HEK293 (cell line): ENCODE results near the gene C4orf50.

Experiments
- CTCF ChIA-PET: fragments of 350-600 bp; formaldehyde crosslinking; extraction: SDS; loops from one replicate; lab custom pipeline; 2021; ENCODE audit warnings: antibody characterized with exemption; lab: Yijun Ruan, JAX
- POLR2A ChIA-PET: fragments of 300-600 bp; formaldehyde crosslinking; extraction: SDS; loops from one replicate; lab custom pipeline; 2020; ENCODE audit warnings: antibody characterized with exemption, inconsistent platforms; lab: Yijun Ruan, JAX
- H3K27ac ChIP-seq: fragments of 200-500 bp; sonication (Bioruptor generic); 2 replicates; pipeline ENCODE4 v1.5.1; 2014; ENCODE audit warnings: low read depth, low read length, control low read depth, inconsistent platforms; ENCODE audit errors: extremely low read depth
- H3K36me3 ChIP-seq, 2 experiments: fragments of 200-500 bp in 1 of 2; sonication (Bioruptor generic) in 1 of 2; 1 replicate in 1 of 2; 2 replicates in 1 of 2; pipeline ENCODE4 v1.5.1; 2014 to 2017; ENCODE audit warnings: inconsistent platforms in 2 of 2, low read length in 2 of 2; ENCODE audit not compliant: control insufficient read depth in 2 of 2, insufficient read depth in 1 of 2
- H3K4me1 ChIP-seq: fragments of 200-500 bp; sonication (Bioruptor generic); 2 replicates; pipeline ENCODE4 v1.5.1; 2014; ENCODE audit warnings: mild to moderate bottlenecking, low read length, inconsistent platforms; ENCODE audit not compliant: control insufficient read depth, insufficient read depth
- H3K4me3 ChIP-seq: 2 replicates; pipeline ENCODE4 v1.5.1; 2011; ENCODE audit warnings: low read depth, mild to moderate bottlenecking, control low read depth, low read length, moderate library complexity
- H3K9me3 ChIP-seq: fragments of 200-500 bp; sonication (Bioruptor generic); 2 replicates; pipeline ENCODE4 v1.5.1; 2014; ENCODE audit warnings: low read depth, low read length, inconsistent platforms; ENCODE audit not compliant: control insufficient read depth, insufficient read depth
- KLF16 ChIP-seq: fragments of 450-650 bp; formaldehyde crosslinking; IDR thresholded peaks from 2 replicates; pipeline ENCODE4 v1.5.1; 2017; ENCODE audit warnings: missing biosample characterization, missing genetic modification characterization
- OVOL3 ChIP-seq: fragments of 450-650 bp; formaldehyde crosslinking; IDR thresholded peaks from 2 replicates; pipeline ENCODE4 v1.5.1; 2016; ENCODE audit warnings: missing biosample characterization, missing genetic modification characterization
- PRDM1 ChIP-seq: fragments of 450-650 bp; formaldehyde crosslinking; IDR thresholded peaks from 2 replicates; pipeline ENCODE4; 2016; ENCODE audit warnings: missing biosample characterization, missing genetic modification characterization
- SCRT2 ChIP-seq: fragments of 450-650 bp; formaldehyde crosslinking; IDR thresholded peaks from 2 replicates; pipeline ENCODE4 v1.5.1; 2016; ENCODE audit warnings: missing biosample characterization, missing genetic modification characterization
- WT1 ChIP-seq: fragments of 450-650 bp; formaldehyde crosslinking; IDR thresholded peaks from 2 replicates; pipeline ENCODE4 v1.5.1; 2016; ENCODE audit warnings: missing biosample characterization, missing genetic modification characterization
- ZBTB10 ChIP-seq: fragments of 450-650 bp; formaldehyde crosslinking; IDR thresholded peaks from 2 replicates; pipeline ENCODE4 v1.5.1; 2016; ENCODE audit warnings: missing biosample characterization, missing genetic modification characterization
- ZEB2 ChIP-seq: fragments of 450-650 bp; formaldehyde crosslinking; IDR thresholded peaks from 2 replicates; pipeline ENCODE4 v1.5.1; 2016; ENCODE audit warnings: missing biosample characterization, missing genetic modification characterization
- ZNF112 ChIP-seq: fragments of 450-650 bp; formaldehyde crosslinking; IDR thresholded peaks from 2 replicates; pipeline ENCODE4 v1.5.0; 2017; ENCODE audit warnings: missing biosample characterization, missing genetic modification characterization
- ZNF114 ChIP-seq: fragments of 450-650 bp; formaldehyde crosslinking; IDR thresholded peaks from 2 replicates; pipeline ENCODE4 v1.5.0; 2017; ENCODE audit warnings: missing biosample characterization, missing genetic modification characterization
- ZNF157 ChIP-seq: fragments of 450-650 bp; formaldehyde crosslinking; IDR thresholded peaks from 2 replicates; pipeline ENCODE4 v1.5.1; 2016; ENCODE audit warnings: missing biosample characterization, missing genetic modification characterization
- ZNF221 ChIP-seq: fragments of 450-650 bp; formaldehyde crosslinking; IDR thresholded peaks from 2 replicates; pipeline ENCODE4 v1.5.1; 2017; ENCODE audit warnings: missing biosample characterization, missing genetic modification characterization, borderline replicate concordance
- ZNF248 ChIP-seq: fragments of 450-650 bp; formaldehyde crosslinking; IDR thresholded peaks from 2 replicates; pipeline ENCODE4 v1.5.1; 2017; ENCODE audit warnings: missing biosample characterization, missing genetic modification characterization
- ZNF341 ChIP-seq: fragments of 450-650 bp; formaldehyde crosslinking; IDR thresholded peaks from 2 replicates; pipeline ENCODE4; 2016; ENCODE audit warnings: low read depth, missing biosample characterization, missing genetic modification characterization
- ZNF37A ChIP-seq: fragments of 450-650 bp; IDR thresholded peaks from 2 replicates; pipeline ENCODE4 v1.5.1; 2018; ENCODE audit warnings: missing biosample characterization, missing genetic modification characterization
- ZNF423 ChIP-seq: fragments of 450-650 bp; formaldehyde crosslinking; IDR thresholded peaks from 2 replicates; pipeline ENCODE4 v1.5.1; 2016; ENCODE audit warnings: missing biosample characterization, missing genetic modification characterization
- ZNF426 ChIP-seq: fragments of 450-650 bp; formaldehyde crosslinking; IDR thresholded peaks from 2 replicates; pipeline ENCODE4 v1.5.1; 2017; ENCODE audit warnings: missing biosample characterization, missing genetic modification characterization, mild to moderate bottlenecking, inconsistent platforms, moderate library complexity
- ZNF558 ChIP-seq: fragments of 450-650 bp; formaldehyde crosslinking; IDR thresholded peaks from 2 replicates; pipeline ENCODE4 v1.5.1; 2016; ENCODE audit warnings: missing biosample characterization, missing genetic modification characterization
- ZNF560 ChIP-seq: fragments of 450-650 bp; formaldehyde crosslinking; IDR thresholded peaks from 2 replicates; pipeline ENCODE4 v1.5.1; 2017; ENCODE audit warnings: missing biosample characterization, missing genetic modification characterization, borderline replicate concordance
- ZNF600 ChIP-seq: fragments of 450-650 bp; formaldehyde crosslinking; IDR thresholded peaks from 2 replicates; pipeline ENCODE4 v1.5.1; 2016; ENCODE audit warnings: missing biosample characterization, missing genetic modification characterization
- ZNF624 ChIP-seq: fragments of 450-650 bp; formaldehyde crosslinking; IDR thresholded peaks from 2 replicates; pipeline ENCODE4 v1.5.1; 2017; ENCODE audit warnings: missing biosample characterization, missing genetic modification characterization
- ZNF639 ChIP-seq: fragments of 450-650 bp; formaldehyde crosslinking; IDR thresholded peaks from 2 replicates; pipeline ENCODE4 v1.5.1; 2016; ENCODE audit warnings: missing biosample characterization, missing genetic modification characterization
- ZNF660 ChIP-seq: fragments of 450-650 bp; IDR thresholded peaks from 2 replicates; pipeline ENCODE4 v1.5.1; 2018; ENCODE audit warnings: missing biosample characterization, mild to moderate bottlenecking, missing genetic modification characterization
- ZNF670 ChIP-seq: fragments of 450-650 bp; formaldehyde crosslinking; IDR thresholded peaks from 2 replicates; pipeline ENCODE4 v1.5.1; 2016; ENCODE audit warnings: missing biosample characterization, missing genetic modification characterization, low read depth
- ZNF704 ChIP-seq: fragments of 450-650 bp; formaldehyde crosslinking; IDR thresholded peaks from 2 replicates; pipeline ENCODE4 v1.5.1; 2016; ENCODE audit warnings: missing biosample characterization, missing genetic modification characterization
- ZNF777 ChIP-seq: fragments of 450-650 bp; formaldehyde crosslinking; IDR thresholded peaks from 2 replicates; pipeline ENCODE4 v1.5.1; 2017; ENCODE audit warnings: missing biosample characterization, missing genetic modification characterization, borderline replicate concordance

The C4orf50 gene

GRCh38 chr4:5878359-5878758 lies 139.9 kb downstream of the C4orf50 start:
- CTCF ChIA-PET: no interaction called here
- Histone ChIP-seq H3K27ac (no peak overlapping the region), H3K4me1 (no peaks in the 10 kb centered on the region), H3K4me3 (no peak overlapping the region), H3K9me3 (no peaks in the 10 kb centered on the region), H3K36me3 (no peaks in the 10 kb centered on the region)
- POLR2A ChIA-PET: no interaction called here
- no peak for TF ChIP-seq ZNF558 (tag by site-specific recombination)
- no peak for TF ChIP-seq ZNF777
- TF ChIP-seq ZNF426 (tag by site-specific recombination): no peak
- TF ChIP-seq ZNF624: no peak
- TF ChIP-seq ZNF37A (tag by site-specific recombination): no peak
- TF ChIP-seq ZNF221 (tag by site-specific recombination): no peak
- no peak for TF ChIP-seq ZNF639 (tag by site-specific recombination)
- TF ChIP-seq ZBTB10 (tag by site-specific recombination): no peak
- no peak for TF ChIP-seq PRDM1 (tag by site-specific recombination)
- TF ChIP-seq ZNF560 (tag by site-specific recombination): no peak
- TF ChIP-seq OVOL3 (tag by site-specific recombination): no peak

- ChIA-PET CTCF (interaction anchor here (0.6 to 1.1 kb wide), 2 partner anchors 121 to 697 kb away, joined by 3 to 7 read pairs; no protein-coding TSS in a partner anchor), POLR2A (no interaction called here)
Measured at GRCh38 chr4:5877392-5877791, 140.8 kb downstream of the C4orf50 start.

More at GRCh38 chr4:5877392-5877791, 140.8 kb downstream of the C4orf50 start:
- Histone ChIP-seq H3K4me3 (no peak overlapping the region), H3K27ac (no peak overlapping the region), H3K4me1 (no peaks in the 10 kb centered on the region), H3K36me3 (no peaks in the 10 kb centered on the region), H3K9me3 (no peaks in the 10 kb centered on the region)
- TF ChIP-seq ZBTB10 (tag by site-specific recombination) (no peak), KLF16 (tag by site-specific recombination) (no peak), ZNF112 (tag by site-specific recombination) (no peak), ZNF600 (tag by site-specific recombination) (no peak), ZNF670 (tag by site-specific recombination) (no peak), ZNF157 (no peak), ZNF248 (tag by site-specific recombination) (no peak), ZNF114 (no peak), ZEB2 (no peak), SCRT2 (tag by site-specific recombination) (no peak), ZNF777 (no peak), WT1 (tag by site-specific recombination) (no peak), ZNF660 (no peak), ZNF704 (tag by site-specific recombination) (no peak), ZNF341 (tag by site-specific recombination) (no peak), ZNF423 (tag by site-specific recombination) (no peak)
